NCI-H526 (cell line): ENCODE results near the gene SLC66A1.

Experiments used
- DNase-seq, 2 experiments: peaks; one replicate each; lab custom pipeline; 2025; lab: John Stamatoyannopoulos, UW

SLC66A1 gene

GRCh38 chr1:19377812-19378718 is 65.9 kb downstream of the SLC66A1 start:
- no peak for DNase-seq
